Activated CD4-positive, alpha-beta T cell treated with anti-CD3 and anti-CD28 coated beads, Interleukin-2, amount 10 ng/mL, durations not matched to agents 24 days and 14 days (primary cell): ENCODE data around the gene RFTN1. TPM values are rescaled to one million over a fixed set of nuclear protein-coding genes. Genes with fewer than 3 reads are reported as not detected.
A peak's percentile ranks its signal among the peaks of the same experiment; 100 is the strongest.

Source experiments
- DNase-seq: peaks from one replicate; pipeline ENCODE4 v3.0.0; 2022
- H3K27ac Mint-ChIP-seq: one replicate; pipeline ENCODE4 v1.8.0; 2022; ENCODE audit warnings: mild to moderate bottlenecking, mixed read lengths
- H3K27me3 Mint-ChIP-seq: one replicate; pipeline ENCODE4 v1.8.0; 2022; ENCODE audit warnings: mixed read lengths
- H3K36me3 Mint-ChIP-seq: one replicate; pipeline ENCODE4 v1.8.0; 2022; ENCODE audit warnings: low read depth, mild to moderate bottlenecking, mixed read lengths
- H3K4me1 Mint-ChIP-seq: one replicate; pipeline ENCODE4 v1.8.0; 2021; ENCODE audit warnings: mixed read lengths
- H3K4me3 Mint-ChIP-seq: one replicate; pipeline ENCODE4 v1.8.0; 2022; ENCODE audit warnings: mild to moderate bottlenecking, moderate library complexity, mixed read lengths
- H3K9me3 Mint-ChIP-seq: one replicate; pipeline ENCODE4 v1.8.0; 2021; ENCODE audit warnings: mixed read lengths
- intact Hi-C: fragments of 100-400 bp; cut with micrococcal nuclease; formaldehyde crosslinking; loops from one replicate; pipeline ENCODE4 v1.15.1; 2023
- total RNA-seq: library from RNA; stranded (reverse); gene quantifications from 2 replicates; pipeline ENCODE4 v1.2.3, GENCODE V29; 2022

The RFTN1 gene
- total RNA-seq, 1 donor from 2014 or later = 92.4 TPM

DNA sequence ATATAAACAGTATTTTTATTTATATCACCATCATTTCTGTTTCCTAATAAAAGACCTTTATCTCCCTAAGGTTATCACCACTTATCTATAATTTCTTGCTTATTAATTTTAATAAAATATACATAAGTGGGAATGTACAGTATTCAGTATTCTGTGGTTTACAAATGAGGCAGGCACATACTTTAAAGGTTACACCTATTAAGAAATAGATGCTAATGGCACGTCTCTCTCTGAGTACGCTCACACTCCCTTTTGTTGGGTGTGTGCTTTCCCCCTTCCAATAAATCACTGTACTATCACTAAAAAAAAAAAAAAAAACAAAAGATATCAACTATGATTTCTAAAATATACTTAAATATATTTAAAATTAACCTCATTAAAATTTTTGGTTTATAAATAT is 239.6 kb downstream of the RFTN1 start:
- Mint-ChIP-seq H3K36me3 (peaks cover 37% of the 10 kb centered on the region), H3K27me3 (no peaks in the 10 kb centered on the region), H3K4me3 (no peak overlapping the region), H3K27ac (no peak overlapping the region), H3K4me1 (no peaks in the 10 kb centered on the region), H3K9me3 (no peaks in the 10 kb centered on the region)
- DNase-seq = no peak
- intact Hi-C loops = no loop called here

DNA sequence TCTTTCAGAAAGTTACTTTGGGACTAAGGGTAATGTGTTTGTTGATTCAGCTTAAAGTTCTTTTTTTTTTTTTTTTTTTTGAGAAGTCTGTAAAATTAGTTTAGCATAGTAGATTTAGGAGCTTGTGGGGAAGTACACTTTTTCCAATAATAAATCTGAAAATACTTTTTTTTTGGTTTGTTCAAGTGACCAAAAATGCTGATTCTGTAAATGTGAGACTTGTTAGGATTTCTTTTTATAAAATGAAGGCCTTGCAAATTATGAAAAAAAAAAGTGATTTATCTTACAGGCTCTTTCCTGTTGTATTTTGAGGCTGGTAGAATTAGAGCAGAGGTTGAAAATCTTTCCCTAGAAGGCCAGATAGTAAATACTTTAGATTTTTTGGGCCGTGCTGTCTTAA is 240.9 kb downstream of the RFTN1 start:
- Mint-ChIP-seq H3K4me3 (no peak overlapping the region), H3K36me3 (peaks cover 33% of the 10 kb centered on the region), H3K9me3 (no peaks in the 10 kb centered on the region), H3K27me3 (no peaks in the 10 kb centered on the region), H3K4me1 (peaks cover 5% of the 10 kb centered on the region), H3K27ac (no peak overlapping the region)
- DNase-seq = no peak
- intact Hi-C loops = no loop called here

DNA sequence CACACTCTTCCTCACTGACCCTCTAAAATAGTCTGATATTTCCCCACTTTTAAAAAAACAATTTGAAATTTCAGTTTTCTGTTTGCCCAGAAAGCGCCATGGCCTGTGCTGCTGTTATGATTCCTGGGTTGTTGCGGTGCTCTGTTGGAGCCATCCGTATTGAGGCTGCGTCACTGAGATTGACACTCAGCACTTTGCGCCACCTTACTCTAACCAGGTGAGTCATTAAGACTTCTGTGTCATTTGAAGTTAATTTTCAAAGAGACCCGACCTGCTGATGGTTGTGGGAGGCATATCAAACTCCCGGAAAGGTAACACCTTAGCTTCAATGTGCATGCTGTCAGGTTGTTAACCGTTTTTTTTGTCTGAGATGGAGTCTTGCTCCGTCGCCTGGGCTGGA is 242.6 kb downstream of the RFTN1 start:
- peak; percentile 48 for DNase-seq
- H3K4me3 Mint-ChIP-seq = no peak overlapping the region
- H3K36me3 Mint-ChIP-seq = peaks cover 30% of the 10 kb centered on the region
- H3K9me3 Mint-ChIP-seq = no peaks in the 10 kb centered on the region
- H3K27me3 Mint-ChIP-seq = no peaks in the 10 kb centered on the region
- no peak overlapping the region for H3K27ac Mint-ChIP-seq
- peaks cover 19% of the 10 kb centered on the region for H3K4me1 Mint-ChIP-seq
- intact Hi-C loops = no loop called here

DNA sequence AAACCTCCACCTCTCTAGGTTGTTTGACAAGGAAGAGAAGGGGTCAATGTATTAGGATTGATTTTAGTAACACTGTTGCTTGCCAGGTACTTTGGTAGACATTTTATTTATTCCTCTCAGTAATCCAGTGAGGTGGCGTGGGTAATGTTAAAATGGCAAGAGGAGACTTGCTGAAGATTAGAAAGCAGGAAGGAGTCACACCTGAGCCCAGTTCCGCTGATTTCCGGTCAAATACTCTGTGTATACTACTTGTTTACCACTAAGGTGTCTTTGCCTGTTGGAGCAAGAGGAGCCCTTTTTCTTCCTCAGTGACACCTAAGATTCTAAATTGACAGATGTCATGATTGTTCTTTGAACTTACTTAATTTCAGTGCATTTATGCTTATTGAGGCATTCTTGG is 246.8 kb downstream of the RFTN1 start:
- DNase-seq = peak; percentile 62
- Mint-ChIP-seq H3K27ac (peak overlapping the region; percentile 8), H3K9me3 (no peaks in the 10 kb centered on the region), H3K4me1 (peaks cover 28% of the 10 kb centered on the region), H3K36me3 (peaks cover 15% of the 10 kb centered on the region), H3K4me3 (no peak overlapping the region), H3K27me3 (no peaks in the 10 kb centered on the region)
- intact Hi-C loops = loop anchor here (5.0 to 10.0 kb wide), 6 partner anchors 36 to 1612 kb away; partner anchors contain the start of genes CCDC174 and TBC1D5

Other genes with a start within 250 kb of the RFTN1 start
- 27.6 and 30.1 TPM in 2 replicates for gene DPH3, start 248.8 kb downstream of the RFTN1 start, total RNA-seq
- gene OXNAD1, start 248.5 kb downstream of the RFTN1 start, total RNA-seq = 27.1 and 29.8 TPM in 2 replicates
- gene DAZL, start 91.7 kb upstream of the RFTN1 start, total RNA-seq = 0.07 and 0.19 TPM in 2 replicates